ENCODE measurements around the gene DOK1.

DOK1 gene

DNA sequence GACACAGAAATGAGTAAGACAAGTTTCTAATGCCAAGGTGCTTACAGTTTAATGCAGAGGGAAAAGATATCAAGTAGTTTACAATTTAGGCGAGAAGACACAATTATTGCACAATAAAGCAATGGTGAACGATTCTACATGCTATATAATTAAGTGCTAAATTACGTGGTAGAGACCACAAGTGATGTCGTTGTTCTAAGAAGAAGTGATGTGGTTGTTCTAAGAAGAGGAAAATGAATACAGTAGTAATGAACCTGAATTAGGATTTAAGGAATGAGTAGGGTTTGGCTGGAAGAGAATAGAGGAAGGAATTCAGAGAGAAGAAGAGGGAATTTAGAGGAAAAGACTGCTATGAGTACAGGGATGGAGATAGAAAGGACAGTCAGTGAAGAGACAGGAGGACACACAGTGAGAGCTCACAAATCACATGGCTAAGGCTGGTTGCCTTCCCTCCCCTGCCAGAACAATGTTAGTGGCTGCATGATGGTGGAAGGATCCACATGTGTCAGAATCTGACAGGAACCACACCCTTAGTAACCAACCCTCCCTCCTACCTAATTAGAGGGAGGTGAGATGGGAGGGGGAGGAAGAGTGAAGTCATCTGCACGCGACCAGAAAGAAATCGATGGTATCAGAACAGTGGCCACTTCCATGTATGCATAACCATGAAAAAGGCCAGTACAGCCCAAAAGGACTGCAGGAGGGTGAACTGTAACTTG is 48.9 kb downstream of the DOK1 start:
- peak; percentile 25 to 60 for ATAC-seq

DNA sequence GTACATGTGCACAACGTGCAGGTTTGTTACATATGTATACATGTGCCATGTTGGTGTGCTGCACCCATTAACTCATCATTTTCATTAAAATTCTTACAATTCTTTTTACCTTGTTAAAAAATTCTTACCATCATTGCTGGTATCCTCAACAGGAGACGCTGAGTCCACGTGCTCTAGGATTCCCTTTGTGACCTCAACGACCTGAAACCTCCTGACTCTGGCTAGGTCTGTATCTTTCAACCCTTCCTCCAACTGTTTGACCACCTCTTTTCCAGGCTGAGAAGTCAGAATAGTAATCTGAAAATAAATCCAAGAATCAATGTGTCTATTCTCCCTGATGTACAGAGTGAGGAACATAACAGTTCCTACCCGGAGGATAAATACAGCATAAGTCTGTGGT is 52.4 kb downstream of the DOK1 start:
- no peak for ATAC-seq
